SK-N-SH treated with all-trans-retinoic acid at 6 μM for 48 hours (cell line): ENCODE results near the gene APMAP.

Experiments
- ATAC-seq: fragments of 200-7000 bp; cut with Tn5 transposase; 3 replicates; pipeline ENCODE4 v1.9.1; 2020; ENCODE audit warnings: mild to moderate bottlenecking, moderate library complexity
- ARNTL ChIP-seq: fragments of 450-650 bp; formaldehyde crosslinking; IDR thresholded peaks from 2 replicates; pipeline ENCODE4 v1.5.0; 2020; ENCODE audit warnings: low read depth, mild to moderate bottlenecking, moderate library complexity, borderline replicate concordance
- BACH2 ChIP-seq: fragments of 250-450 bp; sonication (Bioruptor Pico); IDR thresholded peaks from 2 replicates; pipeline ENCODE4 v1.9.0; 2021; ENCODE audit warnings: mild to moderate bottlenecking, borderline replicate concordance
- CREB5 ChIP-seq: fragments of 250-450 bp; sonication (Bioruptor Pico); IDR thresholded peaks from 2 replicates; pipeline ENCODE4 v1.5.1; 2020; ENCODE audit warnings: low read depth, mild to moderate bottlenecking, moderate library complexity
- CSDC2 ChIP-seq: fragments of 250-450 bp; sonication (Bioruptor Pico); IDR thresholded peaks from 2 replicates; pipeline ENCODE4 v1.5.0; 2020; ENCODE audit warnings: mild to moderate bottlenecking, moderate library complexity
- CSRNP3 ChIP-seq: fragments of 250-450 bp; sonication (Bioruptor Pico); IDR thresholded peaks from 2 replicates; pipeline ENCODE4 v1.5.1; 2021; ENCODE audit warnings: mild to moderate bottlenecking, moderate library complexity
- ESRRG ChIP-seq: fragments of 250-450 bp; sonication (Bioruptor Pico); IDR thresholded peaks from 2 replicates; pipeline ENCODE4 v1.6.1; 2021; ENCODE audit warnings: mild to moderate bottlenecking
- GLIS3 ChIP-seq: fragments of 250-450 bp; sonication (Bioruptor Pico); IDR thresholded peaks from 2 replicates; pipeline ENCODE4 v1.5.0; 2020; ENCODE audit warnings: mild to moderate bottlenecking, moderate library complexity
- ISL1 ChIP-seq: fragments of 250-450 bp; sonication (Bioruptor Pico); IDR thresholded peaks from 2 replicates; pipeline ENCODE4 v2.1.2; 2022; ENCODE audit warnings: mild to moderate bottlenecking, moderate library complexity
- OSR1 ChIP-seq: fragments of 250-450 bp; sonication (Bioruptor Pico); IDR thresholded peaks from 2 replicates; pipeline ENCODE4 v1.8.0; 2022; ENCODE audit warnings: moderate library complexity, mild to moderate bottlenecking, inconsistent platforms
- PATZ1 ChIP-seq: fragments of 250-450 bp; sonication (Bioruptor Pico); IDR thresholded peaks from 2 replicates; pipeline ENCODE4 v1.8.0; 2020; ENCODE audit warnings: mild to moderate bottlenecking, moderate library complexity, borderline replicate concordance
- POU6F1 ChIP-seq: fragments of 250-450 bp; sonication (Bioruptor Pico); IDR thresholded peaks from 2 replicates; pipeline ENCODE4 v1.8.0; 2021; ENCODE audit warnings: low read depth, mild to moderate bottlenecking, moderate library complexity, borderline replicate concordance
- PPARA ChIP-seq: fragments of 250-450 bp; sonication (Bioruptor Pico); IDR thresholded peaks from 2 replicates; pipeline ENCODE4 v1.5.0; 2020; ENCODE audit warnings: mild to moderate bottlenecking, borderline replicate concordance
- RARB ChIP-seq: fragments of 250-450 bp; sonication (Bioruptor Pico); IDR thresholded peaks from 2 replicates; pipeline ENCODE4 v1.8.0; 2021; ENCODE audit warnings: mild to moderate bottlenecking, moderate library complexity
- TCF4 ChIP-seq: fragments of 250-450 bp; sonication (Bioruptor Pico); IDR thresholded peaks from 2 replicates; pipeline ENCODE4 v1.8.0; 2021; ENCODE audit warnings: mild to moderate bottlenecking, moderate library complexity, borderline replicate concordance
- TOX ChIP-seq: fragments of 250-450 bp; sonication (Bioruptor Pico); IDR thresholded peaks from 2 replicates; pipeline ENCODE4 v1.8.0; 2021; ENCODE audit warnings: mild to moderate bottlenecking, moderate library complexity, borderline replicate concordance
- TSHZ2 ChIP-seq: fragments of 250-450 bp; sonication (Bioruptor Pico); IDR thresholded peaks from 2 replicates; pipeline ENCODE4 v1.5.0; 2020; ENCODE audit warnings: mild to moderate bottlenecking, moderate library complexity
- ZFP3 ChIP-seq: fragments of 250-450 bp; sonication (Bioruptor Pico); IDR thresholded peaks from 2 replicates; pipeline ENCODE4 v1.5.0; 2020; ENCODE audit warnings: mild to moderate bottlenecking, moderate library complexity
- ZFP30 ChIP-seq: fragments of 450-650 bp; formaldehyde crosslinking; IDR thresholded peaks from 2 replicates; pipeline ENCODE4 v1.5.0; 2022; ENCODE audit warnings: mild to moderate bottlenecking, moderate library complexity
- ZNF565 ChIP-seq: fragments of 450-650 bp; formaldehyde crosslinking; conservative IDR thresholded peaks from 2 replicates; pipeline ENCODE4 v1.5.0; 2020; ENCODE audit warnings: low read depth, mild to moderate bottlenecking, moderate library complexity
- ZNF70 ChIP-seq: fragments of 450-650 bp; formaldehyde crosslinking; IDR thresholded peaks from 2 replicates; pipeline ENCODE4 v1.5.0; 2020; ENCODE audit warnings: mild to moderate bottlenecking, moderate library complexity
- ZNF8 ChIP-seq: fragments of 450-650 bp; formaldehyde crosslinking; IDR thresholded peaks from 2 replicates; pipeline ENCODE4 v1.5.0; 2020; ENCODE audit warnings: mild to moderate bottlenecking, moderate library complexity

The APMAP gene

GRCh38 chr20:25020345-25020744 is 27.8 kb upstream of the APMAP start (continued):
- TF ChIP-seq CSDC2 (no peak), ZNF70 (no peak)

GRCh38 chr20:25019381-25020155 is 27.0 kb upstream of the APMAP start:
- no peak for ATAC-seq
- TF ChIP-seq PATZ1 (CRISPR knock-in tag) (no peak), CSDC2 (no peak), OSR1 (no peak), ISL1 (CRISPR knock-in tag) (no peak), CSRNP3 (CRISPR knock-in tag) (no peak), ZNF8 (CRISPR knock-in tag) (no peak), ZNF70 (no peak), ESRRG (CRISPR knock-in tag) (no peak), ZFP30 (no peak), ZNF565 (CRISPR knock-in tag) (no peak), POU6F1 (CRISPR knock-in tag) (no peak), TOX (CRISPR knock-in tag) (no peak), PPARA (no peak), RARB (CRISPR knock-in tag) (no peak), TSHZ2 (no peak), ZFP3 (CRISPR knock-in tag) (no peak), TCF4 (CRISPR knock-in tag) (no peak), GLIS3 (CRISPR knock-in tag) (no peak), BACH2 (CRISPR knock-in tag) (no peak)

GRCh38 chr20:25018841-25019240 is 26.3 kb upstream of the APMAP start:
- no peak for ATAC-seq

GRCh38 chr20:25018425-25018824 is 25.9 kb upstream of the APMAP start:
- no peak for TF ChIP-seq POU6F1 (CRISPR knock-in tag)
- TF ChIP-seq ISL1 (CRISPR knock-in tag): no peak
- TF ChIP-seq TOX (CRISPR knock-in tag): no peak
- TF ChIP-seq ZNF70: no peak
- TF ChIP-seq CREB5: no peak
- TF ChIP-seq ZNF565 (CRISPR knock-in tag): no peak
- TF ChIP-seq OSR1: no peak
- no peak for ATAC-seq

More at GRCh38 chr20:25018841-25019240, 26.3 kb upstream of the APMAP start:
- TF ChIP-seq PPARA: no peak
- TF ChIP-seq RARB (CRISPR knock-in tag): no peak
- TF ChIP-seq ESRRG (CRISPR knock-in tag): no peak
- no peak for TF ChIP-seq ZNF70
- TF ChIP-seq ISL1 (CRISPR knock-in tag): no peak
- TF ChIP-seq OSR1: no peak
- TF ChIP-seq ARNTL (CRISPR knock-in tag): no peak
